ENCODE data around the gene HADHA. TPM values are rescaled to one million over a fixed set of nuclear protein-coding genes. Genes with fewer than 3 reads are reported as not detected.
"Not testable (repeated sequence)": the region's sequence is repeated elsewhere in the genome, so short reads cannot be mapped to it uniquely, and the experiment has no call there.

HADHA gene
- total RNA-seq, 1 donor from 2014 or later: 118 TPM

- no peak overlapping the region for H3K4me3 ChIP-seq
- intact Hi-C loops (cut with DNase I): no loop called here
- no peaks in the 10 kb centered on the region for H3K9me3 ChIP-seq
- no peak overlapping the region for H3K27ac ChIP-seq
- peak; percentile 22 for DNase-seq
- peaks cover 4% of the 10 kb centered on the region for H3K4me1 ChIP-seq
- no peaks in the 10 kb centered on the region for H3K36me3 ChIP-seq
- TF ChIP-seq CTCF (IDR thresholded peaks at IDR 0.05): no peak
- no peak for ATAC-seq
- H3K27me3 ChIP-seq: peaks cover 17% of the 10 kb centered on the region
Observed at GRCh38 chr2:26168785-26169184, 75.6 kb downstream of the HADHA start.

- H3K27ac ChIP-seq; H3K4me3 ChIP-seq; H3K9me3 ChIP-seq; intact Hi-C loops (cut with DNase I); H3K4me1 ChIP-seq; H3K27me3 ChIP-seq; ATAC-seq; H3K36me3 ChIP-seq: not testable (repeated sequence)
- DNase-seq: peak; percentile 26
Observed at GRCh38 chr2:26166541-26166940, 77.9 kb downstream of the HADHA start.

- no peaks in the 10 kb centered on the region for H3K27me3 ChIP-seq
- no peaks in the 10 kb centered on the region for H3K36me3 ChIP-seq
- no peak overlapping the region for H3K27ac ChIP-seq
- intact Hi-C loops (cut with DNase I): no loop called here
- no peaks in the 10 kb centered on the region for H3K4me1 ChIP-seq
- no peaks in the 10 kb centered on the region for H3K9me3 ChIP-seq
- no peak for TF ChIP-seq CTCF (IDR thresholded peaks at IDR 0.05)
- ATAC-seq (no peak), DNase-seq (no peak)
- H3K4me3 ChIP-seq: no peak overlapping the region
Observed at GRCh38 chr2:26165403-26165802, 79.0 kb downstream of the HADHA start.

- Histone ChIP-seq H3K4me3 (no peak overlapping the region), H3K4me1 (no peaks in the 10 kb centered on the region), H3K9me3 (no peaks in the 10 kb centered on the region), H3K27me3 (no peaks in the 10 kb centered on the region), H3K36me3 (no peaks in the 10 kb centered on the region), H3K27ac (no peak overlapping the region)
- intact Hi-C loops (cut with DNase I): no loop called here
- no peak for TF ChIP-seq CTCF (IDR thresholded peaks at IDR 0.05)
- no peak for ATAC-seq
- peak; percentile 18 for DNase-seq
Observed at GRCh38 chr2:26164641-26165211, 79.7 kb downstream of the HADHA start.

GRCh38 chr2:26164231-26164630 lies 80.2 kb downstream of the HADHA start:
- Histone ChIP-seq H3K4me3 (no peak overlapping the region), H3K27ac (no peak overlapping the region), H3K9me3 (no peaks in the 10 kb centered on the region), H3K27me3 (no peaks in the 10 kb centered on the region), H3K4me1 (no peaks in the 10 kb centered on the region), H3K36me3 (no peaks in the 10 kb centered on the region)
- no peak for TF ChIP-seq CTCF (IDR thresholded peaks at IDR 0.05)
- DNase-seq (no peak), ATAC-seq (no peak)
- intact Hi-C loops (cut with DNase I): no loop called here

- Histone ChIP-seq H3K4me3 (no peak overlapping the region), H3K9me3 (no peaks in the 10 kb centered on the region), H3K4me1 (no peaks in the 10 kb centered on the region), H3K36me3 (no peaks in the 10 kb centered on the region), H3K27ac (no peak overlapping the region), H3K27me3 (no peaks in the 10 kb centered on the region)
- intact Hi-C loops (cut with DNase I): no loop called here
- ATAC-seq: no peak
- no peak for TF ChIP-seq CTCF (IDR thresholded peaks at IDR 0.05)
- peak; percentile 23 for DNase-seq
Observed at GRCh38 chr2:26162963-26163362, 81.5 kb downstream of the HADHA start.

Data from upper lobe of right lung (tissue), 1 donor.